HCT116 (cell line): Measurements from ENCODE around the gene BTC. TPM values are rescaled to one million over a fixed set of nuclear protein-coding genes. Genes with fewer than 3 reads are reported as not detected.

Experiments used
- ATAC-seq: fragments of 200-7000 bp; cut with Tn5 transposase; 2 replicates; pipeline ENCODE4 v1.9.1; 2020; ENCODE audit warnings: mild to moderate bottlenecking, moderate library complexity
- BruUV-seq: library from RNA; stranded (reverse); fragments of 400-500 nt; replicated peaks from 2 replicates; lab custom pipeline; 2021; lab: Mats Ljungman, UMichigan
- CTCF ChIA-PET: fragments of 300-600 bp; sonication (Branson Sonifier 250); formaldehyde crosslinking; loops from one replicate; lab custom pipeline; 2021; ENCODE audit warnings: antibody characterized with exemption; lab: Charles Lee
- POLR2A ChIA-PET: fragments of 300-600, 350-600 bp; sonication (Branson Sonifier 250); formaldehyde crosslinking; loops from one replicate; lab custom pipeline; 2021; ENCODE audit warnings: antibody characterized with exemption; lab: Charles Lee
- RAD21 ChIA-PET, 2 experiments: fragments of 300-600 bp; sonication (Branson Sonifier 250); formaldehyde crosslinking; loops; one replicate each; lab custom pipeline; 2023; ENCODE audit warnings: low total read pairs in 2 of 2; ENCODE audit not compliant: uncharacterized antibody in 2 of 2, unreplicated experiment in 2 of 2, low non-redundant PET in 1 of 2; lab: Charles Lee
- DNase-seq: peaks from one replicate; pipeline ENCODE4 v3.0.0-alpha.2; 2010; ENCODE audit warnings: low read depth, low spot score
- H2AFZ ChIP-seq: fragments of 200-600 bp; shearing (Covaris generic), sonication (generic); 2 replicates; pipeline ENCODE4 v1.6.1; 2017; ENCODE audit warnings: low read depth, mixed run types, mixed read lengths, antibody characterized with exemption, low read length; ENCODE audit not compliant: poor library complexity, severe bottlenecking
- H3K27ac ChIP-seq: 2 replicates; pipeline ENCODE4 v1.5.1; 2012; ENCODE audit warnings: low read depth, low read length
- H3K27me3 ChIP-seq: fragments of 200-600 bp; sonication (generic); 2 replicates; pipeline ENCODE4 v1.6.1; 2016; ENCODE audit warnings: mixed run types, low read length, mixed read lengths; ENCODE audit not compliant: insufficient read depth
- H3K36me3 ChIP-seq, 2 experiments: fragments of 200-500 bp in 1 of 2; fragments of 200-600 bp in 1 of 2; sonication (Bioruptor generic) in 1 of 2; sonication (generic) in 1 of 2; 2 replicates each; pipeline versions ENCODE4 v1.5.1 to v1.6.1; 2014 to 2016; ENCODE audit warnings: low read length in 2 of 2, inconsistent platforms in 1 of 2, mixed read lengths in 1 of 2, mixed run types in 1 of 2; ENCODE audit not compliant: insufficient read depth in 2 of 2, control insufficient read depth in 1 of 2
- H3K4me1 ChIP-seq, 2 experiments: fragments of 200-600 bp in 1 of 2; sonication (generic) in 1 of 2; 2 replicates each; pipeline versions ENCODE4 v1.5.1 to v1.6.1; 2012 to 2017; ENCODE audit warnings: low read length in 2 of 2, inconsistent platforms in 1 of 2, mild to moderate bottlenecking in 1 of 2, mixed read lengths in 1 of 2, mixed run types in 1 of 2, moderate library complexity in 1 of 2; ENCODE audit not compliant: insufficient read depth in 2 of 2, control insufficient read depth in 1 of 2
- H3K4me2 ChIP-seq: fragments of 200-600 bp; sonication (generic); 2 replicates; pipeline ENCODE4 v1.6.1; 2017; ENCODE audit warnings: mixed run types, low read length, mixed read lengths
- H3K4me3 ChIP-seq, 2 experiments: fragments of 200-600 bp in 1 of 2; sonication (generic) in 1 of 2; replicated peaks in 1 of 2; 2 replicates each; pipeline ENCODE4 v1.5.1; 2011 to 2016; ENCODE audit warnings: low read length in 2 of 2, control low read depth in 1 of 2, low read depth in 1 of 2, mild to moderate bottlenecking in 1 of 2, mixed read lengths in 1 of 2, mixed run types in 1 of 2
- H3K79me2 ChIP-seq: fragments of 200-600 bp; sonication (generic); 2 replicates; pipeline ENCODE4 v1.6.1; 2017; ENCODE audit warnings: mild to moderate bottlenecking, mixed run types, low read length, moderate library complexity, mixed read lengths; ENCODE audit not compliant: insufficient read depth
- H3K9ac ChIP-seq: fragments of 200-600 bp; sonication (generic); 2 replicates; pipeline ENCODE4 v1.6.1; 2016; ENCODE audit warnings: low read length, mixed read lengths
- H3K9me2 ChIP-seq: fragments of 200-600 bp; sonication (generic), shearing (Covaris generic); 2 replicates; pipeline ENCODE4 v1.6.1; 2017; ENCODE audit warnings: mixed run types, mild to moderate bottlenecking, moderate library complexity; ENCODE audit not compliant: insufficient read depth
- H3K9me3 ChIP-seq, 2 experiments: fragments of 200-500 bp in 1 of 2; fragments of 200-600 bp in 1 of 2; sonication (Bioruptor generic) in 1 of 2; sonication (generic) in 1 of 2; 2 replicates each; pipeline ENCODE4 v1.6.1; 2014 to 2017; ENCODE audit warnings: low read length in 2 of 2, mixed read lengths in 2 of 2, inconsistent platforms in 1 of 2, low read depth in 1 of 2, mild to moderate bottlenecking in 1 of 2, mixed run types in 1 of 2, moderate library complexity in 1 of 2; ENCODE audit not compliant: control insufficient read depth in 1 of 2, insufficient read depth in 1 of 2
- H4K20me1 ChIP-seq: fragments of 200-600 bp; sonication (generic), shearing (Covaris generic); 2 replicates; pipeline ENCODE4 v1.6.1; 2017; ENCODE audit warnings: mixed run types, mild to moderate bottlenecking, moderate library complexity; ENCODE audit not compliant: insufficient read depth
- ATF3 ChIP-seq: IDR thresholded peaks from 2 replicates; pipeline ENCODE4 v1.6.1; 2012
- CBX3 ChIP-seq: IDR thresholded peaks from 2 replicates; pipeline ENCODE4 v1.6.1; 2012; ENCODE audit warnings: low read depth
- CEBPB ChIP-seq: IDR thresholded peaks from 2 replicates; pipeline ENCODE4 v1.6.1; 2012; ENCODE audit warnings: low read depth
- EGR1 ChIP-seq: IDR thresholded peaks from 2 replicates; pipeline ENCODE4 v1.6.1; 2012; ENCODE audit warnings: low read depth
- ELF1 ChIP-seq: IDR thresholded peaks from 2 replicates; pipeline ENCODE4 v1.6.1; 2012; ENCODE audit warnings: low read depth, borderline replicate concordance
- EZH2 ChIP-seq: fragments of 200-600 bp; sonication (generic); IDR thresholded peaks from 2 replicates; pipeline ENCODE4 v1.6.1; 2017; ENCODE audit warnings: antibody characterized with exemption, mixed run types
- EZH2phosphoT487 ChIP-seq: fragments of 200-600 bp; IDR thresholded peaks from 2 replicates; pipeline ENCODE4 v1.6.1; 2018; ENCODE audit warnings: antibody characterized with exemption, borderline replicate concordance
- MAX ChIP-seq: IDR thresholded peaks from 2 replicates; pipeline ENCODE4 v1.6.1; 2012
- POLR2A ChIP-seq: IDR thresholded peaks from 2 replicates; pipeline ENCODE4 v1.7.0; 2011; ENCODE audit warnings: borderline replicate concordance; ENCODE audit not compliant: insufficient read depth, insufficient read length; ENCODE audit errors: extremely low read depth
- POLR2AphosphoS5 ChIP-seq: IDR thresholded peaks from 2 replicates; pipeline ENCODE4 v1.6.1; 2011; ENCODE audit warnings: mild to moderate bottlenecking, low read depth, low read length, moderate library complexity
- RAD21 ChIP-seq: IDR thresholded peaks from 2 replicates; pipeline ENCODE4 v1.6.1; 2012; ENCODE audit warnings: low read depth, mild to moderate bottlenecking
- REST ChIP-seq: IDR thresholded peaks from 2 replicates; pipeline ENCODE4 v1.6.1; 2012; ENCODE audit warnings: low read depth
- SIN3A ChIP-seq: IDR thresholded peaks from 2 replicates; pipeline ENCODE4 v1.6.1; 2012; ENCODE audit warnings: low read depth
- SRF ChIP-seq: IDR thresholded peaks from 2 replicates; pipeline ENCODE4 v1.6.1; 2012; ENCODE audit warnings: low read depth
- ZBTB33 ChIP-seq: IDR thresholded peaks from 2 replicates; pipeline ENCODE4 v1.6.1; 2011; ENCODE audit warnings: mild to moderate bottlenecking, low read length, moderate library complexity; ENCODE audit not compliant: insufficient replicate concordance; ENCODE audit errors: extremely low read depth
- ZFX ChIP-seq: fragments of 450-650 bp; IDR thresholded peaks from 2 replicates; pipeline ENCODE4 v1.6.1; 2017
- ZNF274 ChIP-seq: fragments of 200-500 bp; sonication (Bioruptor generic); IDR thresholded peaks from 2 replicates; pipeline ENCODE4 v1.6.1; 2014; ENCODE audit warnings: mild to moderate bottlenecking, low read depth, low read length, inconsistent platforms
- intact Hi-C: fragments of 100-400 bp; cut with micrococcal nuclease; formaldehyde crosslinking; loops from 2 replicates; pipeline ENCODE4 v1.10.0; 2022
- total RNA-seq: library from RNA; stranded (reverse); gene quantifications from one replicate; pipeline ENCODE4 v1.2.1, GENCODE V29; 2021; ENCODE audit not compliant: unreplicated experiment

Gene BTC
- total RNA-seq, 1 experiment from 2014 or later: 4.5 TPM

GRCh38 chr4:74777531-74777930, 16.8 kb downstream of the BTC start (continued):
- TF ChIP-seq ZBTB33 (no peak), ELF1 (no peak)

GRCh38 chr4:74772783-74773182, 21.5 kb downstream of the BTC start:
- H3K9me2 ChIP-seq: no peaks in the 10 kb centered on the region
- H3K27me3 ChIP-seq: no peaks in the 10 kb centered on the region
- no peak overlapping the region for H3K9ac ChIP-seq
- no TSS peak for BruUV-seq
- H3K27ac ChIP-seq: no peak overlapping the region
- no peaks in the 10 kb centered on the region for H3K9me3 ChIP-seq
- POLR2A ChIA-PET: no interaction called here
- CTCF ChIA-PET: no interaction called here
- H4K20me1 ChIP-seq: no peaks in the 10 kb centered on the region
- H3K4me3 ChIP-seq: no peak overlapping the region
- no peak for TF ChIP-seq CEBPB
- no peak for TF ChIP-seq SRF
- no peak for TF ChIP-seq EGR1
- no peak for TF ChIP-seq ELF1
- TF ChIP-seq EZH2phosphoT487: no peak
- TF ChIP-seq SIN3A: no peak
- TF ChIP-seq RAD21: no peak
- TF ChIP-seq EZH2: no peak
- no peak for TF ChIP-seq POLR2AphosphoS5
- no peak for TF ChIP-seq ATF3
- TF ChIP-seq POLR2A: no peak
- no peak for TF ChIP-seq CBX3
- TF ChIP-seq MAX: no peak
- no peak for TF ChIP-seq REST
- no peak for TF ChIP-seq ZNF274
- TF ChIP-seq ZFX: no peak
- H3K4me2 ChIP-seq: no peak overlapping the region
- no peak overlapping the region for H2AFZ ChIP-seq
- H3K79me2 ChIP-seq: no peaks in the 10 kb centered on the region
- DNase-seq (no peak), ATAC-seq (no peak)
- intact Hi-C loops: no loop called here
- no peaks in the 10 kb centered on the region for H3K36me3 ChIP-seq
- peaks cover 22 to 33% of the 10 kb centered on the region in 2 experiments for H3K4me1 ChIP-seq
- RAD21 ChIA-PET: no interaction called here
